HUES64 (cell line): ENCODE results near the gene ZKSCAN2.

Experiments
- H3K27ac ChIP-seq: 2 replicates; pipeline ENCODE4 v1.7.0; 2013; ENCODE audit warnings: low read depth, low read length, inconsistent platforms
- H3K27me3 ChIP-seq: 2 replicates; pipeline ENCODE4 v1.6.1; 2013; ENCODE audit warnings: mild to moderate bottlenecking, low read length; ENCODE audit not compliant: insufficient read depth
- H3K36me3 ChIP-seq: 2 replicates; pipeline ENCODE4 v1.6.1; 2013; ENCODE audit warnings: mild to moderate bottlenecking, low read length; ENCODE audit not compliant: insufficient read depth
- H3K4me1 ChIP-seq: 2 replicates; pipeline ENCODE4 v1.6.1; 2013; ENCODE audit warnings: mild to moderate bottlenecking, low read length, moderate library complexity; ENCODE audit not compliant: insufficient read depth
- H3K4me3 ChIP-seq: 2 replicates; pipeline ENCODE4 v1.5.1; 2013; ENCODE audit warnings: mild to moderate bottlenecking, low read length, moderate library complexity
- H3K9ac ChIP-seq: 2 replicates; pipeline ENCODE4 v1.6.1; 2013; ENCODE audit warnings: mild to moderate bottlenecking, low read depth, low read length
- H3K9me3 ChIP-seq: 2 replicates; pipeline ENCODE4 v1.6.1; 2013; ENCODE audit warnings: low read depth, low read length; ENCODE audit not compliant: insufficient read depth
- WGBS: fragments of 150-250, 120-280 bp; methylation state at CpG from one replicate; pipeline ENCODE4 v1.1.7; 2013; ENCODE audit warnings: missing lambda C conversion rate; 5-methylcytosine and 5-hydroxymethylcytosine counted together

Gene ZKSCAN2

DNA sequence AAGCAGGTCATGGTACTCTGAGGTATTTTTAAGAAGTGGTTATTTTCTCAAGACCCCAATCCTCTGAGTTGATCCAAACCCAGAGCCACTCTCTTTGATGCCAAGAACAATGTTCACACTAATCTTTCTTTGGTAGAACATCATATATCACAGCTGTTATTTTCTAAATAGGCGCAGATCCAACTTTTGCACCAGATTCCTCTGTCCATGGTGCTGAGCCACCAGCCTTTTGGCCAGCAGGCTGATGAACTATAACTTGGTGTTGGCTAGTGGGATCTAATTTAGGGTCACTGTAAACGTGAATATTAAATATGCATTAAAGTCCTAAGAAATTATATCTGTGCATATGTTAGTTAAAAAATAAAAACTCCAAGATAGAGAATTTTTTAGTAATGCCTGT lies 7.0 kb upstream of the ZKSCAN2 start:
- no peak overlapping the region for H3K9ac ChIP-seq
- no peak overlapping the region for H3K27ac ChIP-seq
- no peak overlapping the region for H3K4me3 ChIP-seq
- peaks cover 37% of the 10 kb centered on the region for H3K36me3 ChIP-seq
- H3K4me1 ChIP-seq: no peaks in the 10 kb centered on the region
- no peaks in the 10 kb centered on the region for H3K27me3 ChIP-seq
- H3K9me3 ChIP-seq: no peaks in the 10 kb centered on the region
- 95% methylated on average over 1 of the region's 2 CpGs for WGBS

DNA sequence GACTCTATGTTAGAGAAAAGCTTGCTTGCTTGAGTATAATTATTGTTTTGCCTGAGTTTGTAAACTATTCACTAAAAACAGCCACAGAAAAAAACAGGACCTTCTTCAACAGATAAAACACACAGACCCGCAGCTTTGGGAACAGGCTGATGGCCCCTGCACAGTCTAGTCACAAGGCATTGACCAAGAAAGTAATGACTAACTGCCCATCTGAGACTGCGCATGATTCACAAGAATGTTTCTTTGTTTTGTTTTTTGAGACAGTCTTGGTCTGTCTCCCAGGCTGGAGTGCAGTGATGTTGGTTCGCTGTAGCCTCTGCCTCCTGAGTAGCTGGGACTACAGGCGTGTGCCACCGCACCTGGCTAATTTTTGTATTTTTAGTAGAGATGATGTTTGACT lies 2.8 kb upstream of the ZKSCAN2 start:
- peaks cover 13% of the 10 kb centered on the region; the same call in 1 of the 2 replicates for H3K4me1 ChIP-seq
- no peaks in the 10 kb centered on the region for H3K9me3 ChIP-seq
- H3K27ac ChIP-seq: no peak overlapping the region
- WGBS: 74% methylated on average over 5 of the region's 5 CpGs
- no peak overlapping the region for H3K9ac ChIP-seq
- no peaks in the 10 kb centered on the region for H3K27me3 ChIP-seq
- H3K36me3 ChIP-seq: peaks cover 19% of the 10 kb centered on the region
- H3K4me3 ChIP-seq: no peak overlapping the region

GRCh38 chr16:25258861-25259179 lies 1.2 kb upstream of the ZKSCAN2 start:
- 18% methylated on average over 4 of the region's 4 CpGs for whole genome bisulfite sequencing

GRCh38 chr16:25257956-25258860 lies 563 bp upstream of the ZKSCAN2 start:
- H3K4me3 ChIP-seq: peak overlapping the region; percentile 95
- H3K27ac ChIP-seq: peak overlapping the region; percentile 100
- peaks cover 28% of the 10 kb centered on the region for H3K36me3 ChIP-seq
- H3K9me3 ChIP-seq: no peaks in the 10 kb centered on the region
- 2% methylated on average over 57 of the region's 58 CpGs for WGBS
- H3K4me1 ChIP-seq: peaks cover 13% of the 10 kb centered on the region; the same call in 1 of the 2 replicates
- H3K9ac ChIP-seq: peak overlapping the region; percentile 98
- H3K27me3 ChIP-seq: no peaks in the 10 kb centered on the region

More at GRCh38 chr16:25258861-25259179, 1.2 kb upstream of the ZKSCAN2 start:
- peaks cover 13% of the 10 kb centered on the region; the same call in 1 of the 2 replicates for H3K4me1 ChIP-seq
- no peaks in the 10 kb centered on the region for H3K27me3 ChIP-seq
- H3K9me3 ChIP-seq: no peaks in the 10 kb centered on the region
- H3K4me3 ChIP-seq: peak overlapping the region; percentile 95
- H3K9ac ChIP-seq: peak overlapping the region; percentile 98
- peaks cover 26% of the 10 kb centered on the region for H3K36me3 ChIP-seq
- peak overlapping the region; percentile 100 for H3K27ac ChIP-seq

DNA sequence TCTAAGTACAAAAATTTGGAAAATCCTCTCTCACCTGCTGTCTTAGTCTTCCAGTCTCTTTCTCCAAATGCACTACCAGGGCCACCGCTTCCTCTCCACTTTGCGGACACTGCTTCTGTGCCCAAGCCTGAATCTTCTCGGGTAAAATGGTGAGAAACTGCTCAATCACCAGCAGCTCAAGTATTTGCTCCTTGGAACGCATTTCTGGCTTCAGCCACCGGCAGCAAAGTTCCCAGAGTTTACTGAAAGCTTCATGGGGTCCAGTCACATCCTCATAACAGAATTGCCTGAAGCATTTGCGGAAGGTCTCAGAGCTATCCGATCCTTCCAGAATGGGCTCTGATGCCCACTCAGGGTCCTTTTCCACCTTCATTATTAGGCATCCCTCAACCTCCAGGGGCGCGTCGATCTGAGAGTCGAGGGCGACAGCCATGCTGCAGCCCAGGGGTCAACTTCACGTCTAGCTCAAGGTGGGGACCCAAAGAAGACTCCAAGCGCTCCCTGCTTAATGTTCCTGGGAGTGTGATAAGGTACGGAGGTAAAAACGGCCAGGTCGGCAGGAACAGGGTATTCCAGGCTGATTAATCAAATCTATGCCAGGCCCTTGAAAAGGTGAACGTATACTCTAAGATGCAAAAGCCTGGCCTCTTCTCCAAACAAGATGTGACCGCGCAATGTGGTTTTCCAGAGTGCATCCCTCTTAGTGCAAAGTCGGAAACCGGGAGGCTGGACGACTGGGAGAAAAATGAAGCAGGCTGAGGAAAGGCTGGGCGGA lies 763 bp downstream of the ZKSCAN2 start:
- 2% methylated on average over 24 of the region's 24 CpGs for WGBS
- H3K27ac ChIP-seq: peak overlapping the region; percentile 100
- peak overlapping the region; percentile 95 for H3K4me3 ChIP-seq
- peak overlapping the region; percentile 98 for H3K9ac ChIP-seq
- H3K4me1 ChIP-seq: peaks cover 13% of the 10 kb centered on the region; the same call in 1 of the 2 replicates
- H3K36me3 ChIP-seq: peaks cover 31% of the 10 kb centered on the region
- H3K9me3 ChIP-seq: no peaks in the 10 kb centered on the region
- H3K27me3 ChIP-seq: no peaks in the 10 kb centered on the region

DNA sequence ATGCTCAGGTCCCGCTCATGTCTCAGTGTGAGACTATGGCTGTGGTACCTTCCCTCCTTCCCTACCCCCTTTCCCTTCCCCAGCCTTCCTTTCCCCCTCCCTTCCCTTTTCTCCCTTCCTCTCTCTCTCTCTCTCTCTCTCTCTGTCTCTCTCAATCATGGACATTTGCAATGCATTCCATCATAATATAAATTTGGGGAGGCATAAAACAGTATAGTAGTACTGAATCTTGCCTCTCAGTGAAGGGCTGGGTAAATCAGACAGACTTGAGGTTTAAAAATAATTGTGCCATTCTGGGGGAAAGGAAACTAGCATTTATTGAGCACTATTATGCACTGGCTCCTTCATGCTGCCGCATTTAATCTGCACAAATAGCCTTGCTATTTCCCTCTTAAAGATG lies 4.3 kb downstream of the ZKSCAN2 start:
- Histone ChIP-seq H3K4me1 (peaks cover 7% of the 10 kb centered on the region; the same call in 1 of the 2 replicates), H3K27ac (no peak overlapping the region), H3K27me3 (no peaks in the 10 kb centered on the region), H3K9ac (no peak overlapping the region), H3K9me3 (no peaks in the 10 kb centered on the region), H3K36me3 (peaks cover 62% of the 10 kb centered on the region), H3K4me3 (no peak overlapping the region)
- 94% methylated on average over 2 of the region's 2 CpGs for WGBS

DNA sequence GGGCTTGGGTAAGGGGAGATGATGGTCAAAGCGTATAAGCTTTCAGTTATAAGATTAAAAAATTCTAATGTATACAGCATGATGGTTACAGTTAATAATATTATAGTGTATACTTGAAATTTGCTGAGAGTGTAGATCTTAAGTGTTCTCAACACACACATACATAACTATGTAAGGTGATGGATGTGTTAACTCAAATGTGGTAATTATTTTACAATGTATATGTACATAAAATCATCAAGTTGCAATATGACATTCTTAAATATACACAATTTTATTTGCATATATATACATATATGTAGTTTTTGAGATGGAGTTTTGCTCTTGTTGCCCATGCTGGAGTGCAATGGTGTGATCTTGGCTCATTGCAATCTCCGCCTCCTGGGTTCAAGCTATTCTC lies 7.2 kb downstream of the ZKSCAN2 start:
- WGBS: 100% methylated on average over 2 of the region's 2 CpGs
- Histone ChIP-seq H3K9ac (no peak overlapping the region), H3K27ac (no peak overlapping the region), H3K27me3 (no peaks in the 10 kb centered on the region), H3K9me3 (no peaks in the 10 kb centered on the region; the same call in 1 of the 2 replicates), H3K36me3 (peaks cover 88% of the 10 kb centered on the region), H3K4me3 (no peak overlapping the region), H3K4me1 (no peaks in the 10 kb centered on the region)

DNA sequence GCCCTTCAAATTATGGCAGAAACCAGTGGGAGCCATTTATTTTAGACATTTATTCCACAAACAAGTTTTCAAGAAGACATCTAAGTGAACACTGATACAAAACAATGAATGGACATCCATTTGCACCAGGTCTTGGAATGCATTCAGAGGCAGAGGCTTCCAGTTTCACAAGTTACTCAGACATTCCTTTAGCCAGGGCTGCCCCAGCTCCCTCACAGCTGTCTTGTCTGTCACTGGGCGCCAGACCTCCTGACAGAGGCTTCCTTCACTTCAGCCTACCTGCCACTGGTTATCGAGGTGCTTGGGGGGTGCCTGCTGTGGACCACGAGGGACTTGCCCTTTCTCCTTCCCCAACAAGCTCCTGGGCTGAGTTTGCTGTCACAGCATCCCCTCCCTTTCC lies 21.7 kb downstream of the ZKSCAN2 start:
- WGBS: 97% methylated on average over 3 of the region's 3 CpGs

GRCh38 chr16:25228372-25228771 lies 29.3 kb downstream of the ZKSCAN2 start:
- H3K9me3 ChIP-seq: no peaks in the 10 kb centered on the region
- H3K4me3 ChIP-seq: no peak overlapping the region
- H3K27ac ChIP-seq: no peak overlapping the region
- 87% methylated on average over 10 of the region's 10 CpGs for WGBS
- no peaks in the 10 kb centered on the region for H3K36me3 ChIP-seq
- H3K27me3 ChIP-seq: no peaks in the 10 kb centered on the region
- H3K4me1 ChIP-seq: peaks cover 4% of the 10 kb centered on the region; the same call in 1 of the 2 replicates
- H3K9ac ChIP-seq: no peak overlapping the region

More for the DNA sequence above, 21.7 kb downstream of the ZKSCAN2 start:
- Histone ChIP-seq H3K27me3 (no peaks in the 10 kb centered on the region), H3K27ac (no peak overlapping the region), H3K9me3 (no peaks in the 10 kb centered on the region), H3K4me3 (no peak overlapping the region), H3K9ac (no peak overlapping the region), H3K4me1 (no peaks in the 10 kb centered on the region), H3K36me3 (peaks cover 23% of the 10 kb centered on the region)

DNA sequence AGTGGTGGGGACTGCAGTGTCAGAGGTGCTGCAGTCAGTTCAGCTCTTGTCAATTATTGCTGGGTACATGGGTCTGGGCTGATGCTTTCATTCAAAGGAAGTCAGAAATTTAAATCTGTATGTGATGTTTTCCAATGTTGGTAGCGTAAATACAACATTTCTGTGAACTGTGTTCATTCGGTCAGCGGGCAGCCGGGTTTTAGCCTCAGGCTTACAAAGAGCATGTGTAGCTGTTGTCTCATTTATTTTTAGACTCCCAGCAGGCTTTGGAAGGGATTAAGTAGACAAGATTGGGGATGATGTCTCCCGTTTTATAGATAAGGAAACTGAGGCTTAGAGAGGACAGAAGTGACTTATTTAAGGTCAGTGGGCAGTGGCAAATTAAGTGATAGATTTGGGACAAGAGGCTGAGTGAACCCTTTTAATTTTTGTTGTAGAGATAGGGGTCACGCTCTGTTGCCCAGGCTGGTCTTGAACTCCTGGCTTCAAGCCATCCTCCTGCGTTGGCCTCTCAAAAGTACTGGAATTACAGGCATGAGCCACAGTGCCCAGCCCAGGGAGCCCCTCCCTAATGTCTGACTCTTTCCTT lies 32.8 kb downstream of the ZKSCAN2 start:
- Histone ChIP-seq H3K9ac (no peak overlapping the region), H3K9me3 (no peaks in the 10 kb centered on the region), H3K4me3 (no peak overlapping the region), H3K27ac (no peak overlapping the region), H3K27me3 (no peaks in the 10 kb centered on the region), H3K4me1 (peaks cover 4% of the 10 kb centered on the region; the same call in 1 of the 2 replicates), H3K36me3 (no peaks in the 10 kb centered on the region)
- WGBS: 94% methylated on average over 7 of the region's 7 CpGs

DNA sequence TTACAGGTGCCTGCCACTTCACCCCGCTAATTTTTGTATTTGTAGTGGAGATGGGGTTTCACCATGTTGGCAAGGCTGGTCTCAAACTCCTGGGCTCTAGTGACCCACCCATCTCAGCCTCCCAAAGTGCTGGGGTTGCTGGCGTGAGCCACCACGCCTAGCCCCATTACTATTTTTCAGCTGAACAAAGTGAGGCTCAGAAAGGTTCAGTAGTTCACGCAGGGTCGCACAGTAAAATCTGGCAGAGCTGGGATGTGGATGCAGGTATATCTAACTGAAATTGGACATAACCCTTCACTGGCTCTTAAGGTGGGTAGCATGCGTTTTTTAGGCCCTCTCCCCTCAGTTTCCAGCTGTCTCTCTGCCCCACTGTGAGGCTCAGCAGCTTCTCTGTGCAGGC lies 33.7 kb downstream of the ZKSCAN2 start:
- Histone ChIP-seq H3K4me3 (no peak overlapping the region), H3K27ac (no peak overlapping the region), H3K9me3 (no peaks in the 10 kb centered on the region), H3K9ac (no peak overlapping the region), H3K27me3 (no peaks in the 10 kb centered on the region), H3K4me1 (peaks cover 4% of the 10 kb centered on the region; the same call in 1 of the 2 replicates), H3K36me3 (no peaks in the 10 kb centered on the region)
- WGBS: 93% methylated on average over 6 of the region's 6 CpGs
